ENCODE data around the gene CCL3. TPM values are rescaled to one million over a fixed set of nuclear protein-coding genes. Genes with fewer than 3 reads are reported as not detected.

Gene CCL3
- total and polyA plus RNA-seq, 2 experiments from 2014 or later: not detected

DNA sequence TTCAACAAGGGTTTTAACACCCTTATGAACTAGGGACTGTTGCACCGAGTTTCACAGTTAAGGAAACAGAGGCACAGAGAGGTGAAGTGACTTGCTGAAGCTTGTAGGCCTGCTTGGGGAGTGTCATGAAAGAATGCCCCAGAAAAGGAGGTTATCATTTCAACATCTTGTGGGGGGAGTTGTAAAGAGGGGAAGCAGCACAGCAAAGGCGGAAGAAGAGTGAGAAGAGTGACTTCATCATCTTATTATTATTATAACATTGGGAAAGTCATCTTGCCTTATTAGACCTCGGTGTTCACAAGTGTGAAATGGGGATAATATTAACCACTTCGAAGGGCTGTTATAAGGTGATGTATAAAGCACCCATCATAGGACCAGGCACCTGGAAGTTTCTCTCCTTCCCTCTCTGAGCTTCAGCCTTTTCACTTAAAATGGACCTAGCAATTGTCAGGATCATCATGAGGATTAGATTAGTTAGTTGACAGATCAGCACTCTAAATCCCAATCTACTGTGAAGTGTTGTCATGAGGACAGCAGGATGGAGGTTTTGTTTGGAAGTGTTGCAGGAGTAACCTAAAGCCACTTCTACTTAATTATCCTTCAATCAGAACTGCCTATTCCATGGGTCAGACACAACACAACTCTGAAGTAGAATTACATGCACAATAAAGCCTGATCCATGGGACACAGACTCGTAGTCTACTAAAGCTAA, 16.0 kb upstream of the CCL3 start:
- no peaks in the 10 kb centered on the region for H4K20me1 ChIP-seq (replicated peaks; ENCODE audit: insufficient read depth)
- H3K79me2 ChIP-seq (replicated peaks; ENCODE audit: insufficient read depth): no peaks in the 10 kb centered on the region
- no peak overlapping the region for H2AFZ ChIP-seq
- no peak overlapping the region for H3K4me3 ChIP-seq
- Mint-ChIP-seq H3K27ac (no peak overlapping the region), H3K9me3 (peaks cover under 1% of the 10 kb centered on the region; the same call in 1 of the 3 replicates), H3K36me3 (ENCODE audit: low read depth) (no peaks in the 10 kb centered on the region), H3K27me3 (ENCODE audit: insufficient read depth, low read depth, poor library complexity) (peaks cover 2% of the 10 kb centered on the region), H3K4me1 (no peaks in the 10 kb centered on the region), H3K4me3 (no peak overlapping the region)
- TF ChIP-seq ZNF114 (CRISPR knock-in tag; IDR thresholded peaks at IDR 0.05) (no peak), NANOG (IDR thresholded peaks at IDR 0.05; ENCODE audit: borderline replicate concordance) (no peak), CREB1 (CRISPR knock-in tag; IDR thresholded peaks at IDR 0.05; ENCODE audit: low read depth) (no peak), EZH2phosphoT487 (IDR thresholded peaks at IDR 0.05; ENCODE audit: unreplicated experiment) (no peak)
- TF ChIP-seq, protein P1, sequence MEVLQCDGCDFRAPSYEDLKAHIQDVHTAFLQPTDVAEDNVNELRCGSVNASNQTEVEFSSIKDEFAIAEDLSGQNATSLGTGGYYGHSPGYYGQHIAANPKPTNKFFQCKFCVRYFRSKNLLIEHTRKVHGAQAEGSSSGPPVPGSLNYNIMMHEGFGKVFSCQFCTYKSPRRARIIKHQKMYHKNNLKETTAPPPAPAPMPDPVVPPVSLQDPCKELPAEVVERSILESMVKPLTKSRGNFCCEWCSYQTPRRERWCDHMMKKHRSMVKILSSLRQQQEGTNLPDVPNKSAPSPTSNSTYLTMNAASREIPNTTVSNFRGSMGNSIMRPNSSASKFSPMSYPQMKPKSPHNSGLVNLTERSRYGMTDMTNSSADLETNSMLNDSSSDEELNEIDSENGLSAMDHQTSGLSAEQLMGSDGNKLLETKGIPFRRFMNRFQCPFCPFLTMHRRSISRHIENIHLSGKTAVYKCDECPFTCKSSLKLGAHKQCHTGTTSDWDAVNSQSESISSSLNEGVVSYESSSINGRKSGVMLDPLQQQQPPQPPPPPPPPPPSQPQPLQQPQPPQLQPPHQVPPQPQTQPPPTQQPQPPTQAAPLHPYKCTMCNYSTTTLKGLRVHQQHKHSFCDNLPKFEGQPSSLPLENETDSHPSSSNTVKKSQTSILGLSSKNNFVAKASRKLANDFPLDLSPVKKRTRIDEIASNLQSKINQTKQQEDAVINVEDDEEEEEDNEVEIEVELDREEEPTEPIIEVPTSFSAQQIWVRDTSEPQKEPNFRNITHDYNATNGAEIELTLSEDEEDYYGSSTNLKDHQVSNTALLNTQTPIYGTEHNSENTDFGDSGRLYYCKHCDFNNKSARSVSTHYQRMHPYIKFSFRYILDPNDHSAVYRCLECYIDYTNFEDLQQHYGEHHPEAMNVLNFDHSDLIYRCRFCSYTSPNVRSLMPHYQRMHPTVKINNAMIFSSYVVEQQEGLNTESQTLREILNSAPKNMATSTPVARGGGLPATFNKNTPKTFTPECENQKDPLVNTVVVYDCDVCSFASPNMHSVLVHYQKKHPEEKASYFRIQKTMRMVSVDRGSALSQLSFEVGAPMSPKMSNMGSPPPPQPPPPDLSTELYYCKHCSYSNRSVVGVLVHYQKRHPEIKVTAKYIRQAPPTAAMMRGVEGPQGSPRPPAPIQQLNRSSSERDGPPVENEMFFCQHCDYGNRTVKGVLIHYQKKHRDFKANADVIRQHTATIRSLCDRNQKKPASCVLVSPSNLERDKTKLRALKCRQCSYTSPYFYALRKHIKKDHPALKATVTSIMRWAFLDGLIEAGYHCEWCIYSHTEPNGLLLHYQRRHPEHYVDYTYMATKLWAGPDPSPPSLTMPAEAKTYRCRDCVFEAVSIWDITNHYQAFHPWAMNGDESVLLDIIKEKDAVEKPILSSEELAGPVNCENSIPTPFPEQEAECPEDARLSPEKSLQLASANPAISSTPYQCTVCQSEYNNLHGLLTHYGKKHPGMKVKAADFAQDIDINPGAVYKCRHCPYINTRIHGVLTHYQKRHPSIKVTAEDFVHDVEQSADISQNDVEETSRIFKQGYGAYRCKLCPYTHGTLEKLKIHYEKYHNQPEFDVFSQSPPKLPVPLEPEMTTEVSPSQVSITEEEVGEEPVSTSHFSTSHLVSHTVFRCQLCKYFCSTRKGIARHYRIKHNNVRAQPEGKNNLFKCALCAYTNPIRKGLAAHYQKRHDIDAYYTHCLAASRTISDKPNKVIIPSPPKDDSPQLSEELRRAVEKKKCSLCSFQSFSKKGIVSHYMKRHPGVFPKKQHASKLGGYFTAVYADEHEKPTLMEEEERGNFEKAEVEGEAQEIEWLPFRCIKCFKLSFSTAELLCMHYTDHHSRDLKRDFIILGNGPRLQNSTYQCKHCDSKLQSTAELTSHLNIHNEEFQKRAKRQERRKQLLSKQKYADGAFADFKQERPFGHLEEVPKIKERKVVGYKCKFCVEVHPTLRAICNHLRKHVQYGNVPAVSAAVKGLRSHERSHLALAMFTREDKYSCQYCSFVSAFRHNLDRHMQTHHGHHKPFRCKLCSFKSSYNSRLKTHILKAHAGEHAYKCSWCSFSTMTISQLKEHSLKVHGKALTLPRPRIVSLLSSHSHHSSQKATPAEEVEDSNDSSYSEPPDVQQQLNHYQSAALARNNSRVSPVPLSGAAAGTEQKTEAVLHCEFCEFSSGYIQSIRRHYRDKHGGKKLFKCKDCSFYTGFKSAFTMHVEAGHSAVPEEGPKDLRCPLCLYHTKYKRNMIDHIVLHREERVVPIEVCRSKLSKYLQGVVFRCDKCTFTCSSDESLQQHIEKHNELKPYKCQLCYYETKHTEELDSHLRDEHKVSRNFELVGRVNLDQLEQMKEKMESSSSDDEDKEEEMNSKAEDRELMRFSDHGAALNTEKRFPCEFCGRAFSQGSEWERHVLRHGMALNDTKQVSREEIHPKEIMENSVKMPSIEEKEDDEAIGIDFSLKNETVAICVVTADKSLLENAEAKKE (CRISPR knock-in tag; IDR thresholded peaks at IDR 0.05): no peak
- TF ChIP-seq, protein P2, sequence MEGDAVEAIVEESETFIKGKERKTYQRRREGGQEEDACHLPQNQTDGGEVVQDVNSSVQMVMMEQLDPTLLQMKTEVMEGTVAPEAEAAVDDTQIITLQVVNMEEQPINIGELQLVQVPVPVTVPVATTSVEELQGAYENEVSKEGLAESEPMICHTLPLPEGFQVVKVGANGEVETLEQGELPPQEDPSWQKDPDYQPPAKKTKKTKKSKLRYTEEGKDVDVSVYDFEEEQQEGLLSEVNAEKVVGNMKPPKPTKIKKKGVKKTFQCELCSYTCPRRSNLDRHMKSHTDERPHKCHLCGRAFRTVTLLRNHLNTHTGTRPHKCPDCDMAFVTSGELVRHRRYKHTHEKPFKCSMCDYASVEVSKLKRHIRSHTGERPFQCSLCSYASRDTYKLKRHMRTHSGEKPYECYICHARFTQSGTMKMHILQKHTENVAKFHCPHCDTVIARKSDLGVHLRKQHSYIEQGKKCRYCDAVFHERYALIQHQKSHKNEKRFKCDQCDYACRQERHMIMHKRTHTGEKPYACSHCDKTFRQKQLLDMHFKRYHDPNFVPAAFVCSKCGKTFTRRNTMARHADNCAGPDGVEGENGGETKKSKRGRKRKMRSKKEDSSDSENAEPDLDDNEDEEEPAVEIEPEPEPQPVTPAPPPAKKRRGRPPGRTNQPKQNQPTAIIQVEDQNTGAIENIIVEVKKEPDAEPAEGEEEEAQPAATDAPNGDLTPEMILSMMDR (conservative IDR thresholded peaks at IDR 0.05; ENCODE audit: low read depth in 2 of 2): no peak
- TF ChIP-seq, protein P3, sequence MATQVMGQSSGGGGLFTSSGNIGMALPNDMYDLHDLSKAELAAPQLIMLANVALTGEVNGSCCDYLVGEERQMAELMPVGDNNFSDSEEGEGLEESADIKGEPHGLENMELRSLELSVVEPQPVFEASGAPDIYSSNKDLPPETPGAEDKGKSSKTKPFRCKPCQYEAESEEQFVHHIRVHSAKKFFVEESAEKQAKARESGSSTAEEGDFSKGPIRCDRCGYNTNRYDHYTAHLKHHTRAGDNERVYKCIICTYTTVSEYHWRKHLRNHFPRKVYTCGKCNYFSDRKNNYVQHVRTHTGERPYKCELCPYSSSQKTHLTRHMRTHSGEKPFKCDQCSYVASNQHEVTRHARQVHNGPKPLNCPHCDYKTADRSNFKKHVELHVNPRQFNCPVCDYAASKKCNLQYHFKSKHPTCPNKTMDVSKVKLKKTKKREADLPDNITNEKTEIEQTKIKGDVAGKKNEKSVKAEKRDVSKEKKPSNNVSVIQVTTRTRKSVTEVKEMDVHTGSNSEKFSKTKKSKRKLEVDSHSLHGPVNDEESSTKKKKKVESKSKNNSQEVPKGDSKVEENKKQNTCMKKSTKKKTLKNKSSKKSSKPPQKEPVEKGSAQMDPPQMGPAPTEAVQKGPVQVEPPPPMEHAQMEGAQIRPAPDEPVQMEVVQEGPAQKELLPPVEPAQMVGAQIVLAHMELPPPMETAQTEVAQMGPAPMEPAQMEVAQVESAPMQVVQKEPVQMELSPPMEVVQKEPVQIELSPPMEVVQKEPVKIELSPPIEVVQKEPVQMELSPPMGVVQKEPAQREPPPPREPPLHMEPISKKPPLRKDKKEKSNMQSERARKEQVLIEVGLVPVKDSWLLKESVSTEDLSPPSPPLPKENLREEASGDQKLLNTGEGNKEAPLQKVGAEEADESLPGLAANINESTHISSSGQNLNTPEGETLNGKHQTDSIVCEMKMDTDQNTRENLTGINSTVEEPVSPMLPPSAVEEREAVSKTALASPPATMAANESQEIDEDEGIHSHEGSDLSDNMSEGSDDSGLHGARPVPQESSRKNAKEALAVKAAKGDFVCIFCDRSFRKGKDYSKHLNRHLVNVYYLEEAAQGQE (IDR thresholded peaks at IDR 0.05; ENCODE audit: unreplicated experiment): no peak
- TF ChIP-seq, protein P4, sequence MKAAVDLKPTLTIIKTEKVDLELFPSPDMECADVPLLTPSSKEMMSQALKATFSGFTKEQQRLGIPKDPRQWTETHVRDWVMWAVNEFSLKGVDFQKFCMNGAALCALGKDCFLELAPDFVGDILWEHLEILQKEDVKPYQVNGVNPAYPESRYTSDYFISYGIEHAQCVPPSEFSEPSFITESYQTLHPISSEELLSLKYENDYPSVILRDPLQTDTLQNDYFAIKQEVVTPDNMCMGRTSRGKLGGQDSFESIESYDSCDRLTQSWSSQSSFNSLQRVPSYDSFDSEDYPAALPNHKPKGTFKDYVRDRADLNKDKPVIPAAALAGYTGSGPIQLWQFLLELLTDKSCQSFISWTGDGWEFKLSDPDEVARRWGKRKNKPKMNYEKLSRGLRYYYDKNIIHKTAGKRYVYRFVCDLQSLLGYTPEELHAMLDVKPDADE (IDR thresholded peaks at IDR 0.05): no peak
- no peaks in the 10 kb centered on the region for H3F3A ChIP-seq (replicated peaks; ENCODE audit: low read depth)
- no peaks in the 10 kb centered on the region for H3K36me3 ChIP-seq (ENCODE audit: insufficient read depth)
- no peaks in the 10 kb centered on the region for H3K9me2 ChIP-seq (ENCODE audit: insufficient read depth)
- H3K4me2 ChIP-seq: no peak overlapping the region
- DNase-seq (ENCODE audit: low spot score) (no peak), ATAC-seq (no peak)
- H3K27ac ChIP-seq (ENCODE audit: low read depth): no peak overlapping the region
- H3K27me3 ChIP-seq (ENCODE audit: insufficient read depth): no peaks in the 10 kb centered on the region
- no peaks in the 10 kb centered on the region for H3K4me1 ChIP-seq (ENCODE audit: insufficient read depth)
